Ishikawa (cell line): ENCODE data around the gene SMIM29.

Experiments
- CEBPB ChIP-seq: IDR thresholded peaks from 2 replicates; pipeline ENCODE4 v1.6.1; 2012
- CREB1 ChIP-seq: IDR thresholded peaks from 2 replicates; pipeline ENCODE4 v1.6.1; 2012; ENCODE audit warnings: low read depth
- EGR1 ChIP-seq: IDR thresholded peaks from 2 replicates; pipeline ENCODE4 v1.6.1; 2012
- EP300 ChIP-seq: IDR thresholded peaks from 2 replicates; pipeline ENCODE4 v1.6.1; 2012; ENCODE audit warnings: borderline replicate concordance
- NFIC ChIP-seq: IDR thresholded peaks from 2 replicates; pipeline ENCODE4 v1.6.1; 2012
- TAF1 ChIP-seq: IDR thresholded peaks from 2 replicates; pipeline ENCODE4 v1.6.1; 2012; ENCODE audit warnings: low read depth, mild to moderate bottlenecking
- TCF12 ChIP-seq: IDR thresholded peaks from 2 replicates; pipeline ENCODE4 v1.6.1; 2012; ENCODE audit warnings: low read depth
- YY1 ChIP-seq: IDR thresholded peaks from 2 replicates; pipeline ENCODE4 v1.6.1; 2012; ENCODE audit warnings: low read depth
- ZBTB7A ChIP-seq: IDR thresholded peaks from 2 replicates; pipeline ENCODE4 v1.6.1; 2012; ENCODE audit warnings: low read depth
- TF ChIP-seq, protein P1 (sequence below): IDR thresholded peaks from 2 replicates; pipeline ENCODE4 v1.6.1; 2012; ENCODE audit warnings: low read depth, mild to moderate bottlenecking

DNA sequence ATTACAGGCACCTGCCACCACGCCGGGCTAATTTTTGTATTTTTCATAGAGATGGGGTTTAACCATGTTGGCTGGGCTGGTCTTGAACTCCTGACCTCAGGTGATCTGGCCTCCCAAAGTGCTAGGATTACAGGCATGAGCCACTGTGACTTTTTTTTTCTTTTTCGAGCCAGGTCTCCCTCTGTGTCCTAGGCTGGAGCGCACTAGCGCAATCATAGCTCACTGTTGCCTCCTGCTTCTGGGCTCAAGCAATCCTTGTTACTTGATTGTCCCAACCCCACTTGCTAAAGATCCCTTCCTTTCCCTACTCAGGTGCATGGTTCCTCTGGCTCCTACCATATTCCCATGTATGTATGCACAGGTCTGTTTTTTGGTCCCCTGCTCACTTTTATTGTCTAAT, 27.4 kb upstream of the SMIM29 start:
- TF ChIP-seq CEBPB, result no peak
- TF ChIP-seq NFIC, result no peak
- TF ChIP-seq, protein P1, sequence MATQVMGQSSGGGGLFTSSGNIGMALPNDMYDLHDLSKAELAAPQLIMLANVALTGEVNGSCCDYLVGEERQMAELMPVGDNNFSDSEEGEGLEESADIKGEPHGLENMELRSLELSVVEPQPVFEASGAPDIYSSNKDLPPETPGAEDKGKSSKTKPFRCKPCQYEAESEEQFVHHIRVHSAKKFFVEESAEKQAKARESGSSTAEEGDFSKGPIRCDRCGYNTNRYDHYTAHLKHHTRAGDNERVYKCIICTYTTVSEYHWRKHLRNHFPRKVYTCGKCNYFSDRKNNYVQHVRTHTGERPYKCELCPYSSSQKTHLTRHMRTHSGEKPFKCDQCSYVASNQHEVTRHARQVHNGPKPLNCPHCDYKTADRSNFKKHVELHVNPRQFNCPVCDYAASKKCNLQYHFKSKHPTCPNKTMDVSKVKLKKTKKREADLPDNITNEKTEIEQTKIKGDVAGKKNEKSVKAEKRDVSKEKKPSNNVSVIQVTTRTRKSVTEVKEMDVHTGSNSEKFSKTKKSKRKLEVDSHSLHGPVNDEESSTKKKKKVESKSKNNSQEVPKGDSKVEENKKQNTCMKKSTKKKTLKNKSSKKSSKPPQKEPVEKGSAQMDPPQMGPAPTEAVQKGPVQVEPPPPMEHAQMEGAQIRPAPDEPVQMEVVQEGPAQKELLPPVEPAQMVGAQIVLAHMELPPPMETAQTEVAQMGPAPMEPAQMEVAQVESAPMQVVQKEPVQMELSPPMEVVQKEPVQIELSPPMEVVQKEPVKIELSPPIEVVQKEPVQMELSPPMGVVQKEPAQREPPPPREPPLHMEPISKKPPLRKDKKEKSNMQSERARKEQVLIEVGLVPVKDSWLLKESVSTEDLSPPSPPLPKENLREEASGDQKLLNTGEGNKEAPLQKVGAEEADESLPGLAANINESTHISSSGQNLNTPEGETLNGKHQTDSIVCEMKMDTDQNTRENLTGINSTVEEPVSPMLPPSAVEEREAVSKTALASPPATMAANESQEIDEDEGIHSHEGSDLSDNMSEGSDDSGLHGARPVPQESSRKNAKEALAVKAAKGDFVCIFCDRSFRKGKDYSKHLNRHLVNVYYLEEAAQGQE, result no peak
- no peak for TF ChIP-seq YY1
- no peak for TF ChIP-seq TAF1
- TF ChIP-seq EP300, result no peak
- no peak for TF ChIP-seq TCF12
- no peak for TF ChIP-seq CREB1
- TF ChIP-seq ZBTB7A, result no peak
- TF ChIP-seq EGR1, result no peak
